NCI-H345 treated with DMSO at 0.1 percent for 48 hours (cell line): ENCODE results near the gene SLC48A1.

Source experiments
- DNase-seq: peaks from one replicate; lab custom pipeline; 2025; ENCODE audit not compliant: unreplicated experiment; lab: John Stamatoyannopoulos, UW

Gene SLC48A1

GRCh38 chr12:47776471-47777143 is 3.6 kb downstream of the SLC48A1 start:
- DNase-seq: no peak

GRCh38 chr12:47777151-47777550 is 4.1 kb downstream of the SLC48A1 start:
- no peak for DNase-seq

DNA sequence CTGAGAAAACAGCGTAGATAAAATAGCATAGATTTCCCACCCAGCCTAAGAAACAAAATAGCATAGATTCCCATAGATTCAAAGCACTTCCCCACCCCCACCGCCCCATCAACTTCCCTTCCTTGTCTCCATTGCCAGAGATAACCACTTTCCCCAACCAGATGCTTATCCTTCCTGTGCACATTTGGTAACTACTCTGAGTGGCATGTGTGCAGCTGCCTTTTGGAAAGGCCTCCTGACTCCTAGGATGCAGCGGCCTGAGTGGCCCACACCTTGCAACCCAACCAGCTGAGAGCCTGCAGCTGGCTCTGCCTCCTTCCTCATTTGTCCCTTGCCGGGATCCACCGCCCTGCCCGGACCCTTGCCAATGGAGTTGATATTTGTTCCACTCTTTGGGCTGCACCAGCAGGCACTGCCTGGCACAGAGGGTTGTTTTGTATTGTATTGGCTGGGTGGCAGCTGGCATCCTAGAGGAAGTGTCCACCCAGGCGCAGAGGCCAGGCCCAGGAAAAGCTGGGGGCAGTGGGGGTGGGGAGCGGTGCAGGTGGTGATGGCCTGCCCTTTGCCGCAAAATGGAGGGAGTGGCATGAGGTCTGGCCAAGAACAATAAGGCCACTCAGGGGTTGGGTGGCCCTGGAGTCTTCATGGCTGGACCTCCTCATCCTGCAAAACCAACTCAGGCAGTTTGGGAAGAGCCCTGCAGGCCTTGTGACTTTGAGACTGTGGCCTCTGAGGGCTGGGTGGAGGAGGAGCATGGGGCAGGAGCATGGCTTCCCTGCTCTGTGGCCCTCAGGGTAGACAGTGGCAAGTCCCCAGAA is 4.9 kb downstream of the SLC48A1 start:
- DNase-seq: no peak

DNA sequence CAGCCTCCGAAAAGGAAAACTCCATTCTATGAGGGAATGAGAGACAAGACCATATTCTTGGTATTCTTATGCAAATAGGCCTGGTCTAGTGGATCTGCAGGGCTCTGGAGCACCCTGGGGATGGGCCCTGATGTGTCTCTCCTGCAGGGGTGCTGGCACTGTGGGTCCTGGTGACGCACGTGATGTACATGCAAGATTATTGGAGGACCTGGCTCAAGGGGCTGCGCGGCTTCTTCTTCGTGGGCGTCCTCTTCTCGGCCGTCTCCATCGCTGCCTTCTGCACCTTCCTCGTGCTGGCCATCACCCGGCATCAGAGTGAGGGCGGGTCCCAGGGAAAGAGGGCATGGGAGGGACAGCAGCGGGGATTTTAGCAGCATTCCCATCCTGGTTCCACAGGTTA is 5.8 kb downstream of the SLC48A1 start:
- DNase-seq: no peak

DNA sequence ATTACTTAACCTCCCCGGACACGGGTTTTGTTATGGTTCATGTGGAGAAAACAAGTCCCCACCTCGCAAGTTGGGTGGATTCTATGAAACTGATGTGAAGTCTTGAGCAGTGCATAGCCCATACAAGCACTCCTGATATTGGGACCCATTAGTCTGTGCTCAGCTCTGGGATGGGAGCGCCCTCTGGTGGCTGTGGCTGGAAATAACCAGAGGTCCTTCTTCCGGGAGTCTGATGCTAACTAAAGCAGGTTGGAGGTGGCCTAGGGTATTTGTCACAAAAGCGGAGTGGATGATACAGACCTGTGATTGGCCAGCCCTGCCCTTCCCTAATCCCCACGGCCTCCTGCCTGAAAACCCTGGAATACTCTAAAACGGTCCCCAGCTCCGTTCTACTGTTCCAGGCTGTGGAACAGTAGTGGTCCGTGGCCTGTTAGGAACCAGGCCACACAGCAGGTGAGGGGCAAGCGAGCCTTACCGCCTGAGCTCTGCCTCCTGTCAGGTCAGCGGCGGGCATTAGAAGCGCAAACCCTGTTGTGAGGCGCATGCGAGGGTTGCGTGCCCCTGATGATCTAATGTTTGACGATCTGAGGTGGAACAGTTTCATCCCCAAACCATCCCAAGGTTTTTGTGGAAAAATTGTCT is 6.4 kb downstream of the SLC48A1 start:
- no peak for DNase-seq

GRCh38 chr12:47779943-47780504 is 7.0 kb downstream of the SLC48A1 start:
- no peak for DNase-seq

- no peak for DNase-seq
Observed at GRCh38 chr12:47781479-47782371, 8.7 kb downstream of the SLC48A1 start.

DNA sequence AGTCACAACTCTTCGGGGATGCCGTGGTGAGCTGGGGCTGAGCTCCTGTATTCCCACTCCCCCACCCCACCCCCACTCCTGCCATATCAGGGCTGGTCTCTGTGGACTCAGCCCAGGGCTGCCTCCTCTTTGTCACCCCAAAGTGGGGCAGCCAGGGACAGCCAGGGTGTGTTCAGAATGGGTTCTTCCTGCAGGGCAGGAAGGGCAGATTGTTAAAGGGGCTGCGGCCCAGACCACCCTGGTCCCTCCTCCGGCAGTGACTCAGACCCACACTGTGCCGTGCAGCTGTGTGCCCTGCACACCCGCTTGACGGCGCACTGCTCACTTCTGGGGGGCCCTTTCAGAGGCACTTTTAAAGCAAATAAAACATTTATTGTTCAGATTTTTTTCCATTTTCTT is 9.3 kb downstream of the SLC48A1 start:
- no peak for DNase-seq

GRCh38 chr12:47783024-47783755 is 10.2 kb downstream of the SLC48A1 start:
- DNase-seq: no peak

GRCh38 chr12:47783821-47784819 is 11.1 kb downstream of the SLC48A1 start:
- DNase-seq: no peak

DNA sequence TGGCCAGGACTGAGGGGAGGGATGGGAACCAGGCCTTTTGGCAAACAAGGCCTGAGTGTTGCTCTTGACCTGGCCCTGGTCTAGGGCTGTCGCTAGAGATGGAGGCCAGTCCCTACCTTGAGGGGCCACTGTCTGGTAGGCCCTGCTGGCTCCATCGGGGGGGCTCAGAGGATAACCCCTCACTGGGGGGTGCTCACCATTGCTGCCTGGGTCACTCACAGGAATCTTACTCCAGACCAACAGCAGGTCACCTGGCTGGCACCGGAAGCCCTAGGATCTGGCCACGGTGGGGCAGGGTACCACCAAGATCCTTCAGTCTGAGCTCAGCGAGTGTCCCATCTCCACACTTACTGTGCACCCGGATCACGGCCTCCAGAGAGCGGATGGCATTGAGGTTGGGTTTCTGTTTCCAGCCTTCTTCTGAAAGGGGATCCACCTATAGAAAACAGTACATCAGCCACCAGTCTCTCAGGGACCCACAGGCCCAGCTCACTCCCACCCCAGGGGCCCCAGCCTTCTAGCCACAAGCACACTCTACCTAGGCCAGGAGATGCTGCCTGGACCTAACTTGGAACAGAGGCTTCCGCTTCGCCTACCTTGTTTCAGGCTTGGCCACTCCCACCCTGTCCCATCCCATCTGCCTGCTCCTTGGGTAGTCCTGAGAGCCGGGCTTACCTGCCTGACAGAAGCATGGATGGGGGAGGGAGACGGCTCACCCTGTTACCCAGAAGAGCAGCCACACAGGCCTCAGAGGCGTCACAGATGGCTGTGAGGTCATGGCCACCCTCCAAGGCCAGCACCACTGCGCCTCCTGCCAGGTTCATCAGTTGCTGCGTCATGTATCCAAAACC is 12.2 kb downstream of the SLC48A1 start:
- DNase-seq: no peak

DNA sequence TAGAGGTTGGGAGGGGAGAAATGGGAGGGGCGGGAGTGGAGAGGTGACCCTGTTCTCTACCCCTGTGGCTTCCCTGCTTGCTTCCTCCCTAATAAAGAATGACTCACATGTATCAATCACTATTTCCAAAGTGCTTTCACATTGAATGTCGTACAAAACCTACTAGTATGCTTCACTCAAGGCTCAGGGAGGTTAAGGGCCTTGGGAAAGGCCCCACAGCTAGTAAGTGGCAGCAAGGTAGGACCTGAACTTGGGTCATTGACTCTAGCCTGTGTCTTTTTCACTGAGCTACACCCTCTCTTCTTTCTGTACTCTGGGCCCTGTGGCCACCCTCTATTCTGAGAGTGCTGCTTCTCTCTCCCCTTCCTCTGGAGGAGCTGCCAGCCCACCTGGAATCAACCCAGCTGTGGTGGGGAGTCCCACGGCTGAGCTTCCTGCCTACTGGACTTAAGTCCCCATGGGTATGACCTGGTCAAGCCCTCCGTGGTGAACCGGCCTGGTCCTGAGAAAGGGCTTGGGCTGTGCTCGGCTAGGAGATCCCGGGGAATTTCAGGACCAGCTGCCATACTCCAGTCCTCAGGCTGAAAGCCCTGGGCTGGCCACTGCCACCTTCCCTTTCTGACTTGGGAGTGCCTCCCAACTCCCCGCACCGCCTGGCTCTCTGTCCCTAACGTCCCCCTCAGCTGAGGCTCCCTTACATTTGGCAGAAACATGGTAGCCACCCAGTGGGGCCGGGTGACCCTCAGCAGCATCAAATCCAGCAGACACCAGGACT is 13.0 kb downstream of the SLC48A1 start:
- DNase-seq: no peak

- no peak for DNase-seq
Observed at GRCh38 chr12:47786662-47787280, 13.7 kb downstream of the SLC48A1 start.

DNA sequence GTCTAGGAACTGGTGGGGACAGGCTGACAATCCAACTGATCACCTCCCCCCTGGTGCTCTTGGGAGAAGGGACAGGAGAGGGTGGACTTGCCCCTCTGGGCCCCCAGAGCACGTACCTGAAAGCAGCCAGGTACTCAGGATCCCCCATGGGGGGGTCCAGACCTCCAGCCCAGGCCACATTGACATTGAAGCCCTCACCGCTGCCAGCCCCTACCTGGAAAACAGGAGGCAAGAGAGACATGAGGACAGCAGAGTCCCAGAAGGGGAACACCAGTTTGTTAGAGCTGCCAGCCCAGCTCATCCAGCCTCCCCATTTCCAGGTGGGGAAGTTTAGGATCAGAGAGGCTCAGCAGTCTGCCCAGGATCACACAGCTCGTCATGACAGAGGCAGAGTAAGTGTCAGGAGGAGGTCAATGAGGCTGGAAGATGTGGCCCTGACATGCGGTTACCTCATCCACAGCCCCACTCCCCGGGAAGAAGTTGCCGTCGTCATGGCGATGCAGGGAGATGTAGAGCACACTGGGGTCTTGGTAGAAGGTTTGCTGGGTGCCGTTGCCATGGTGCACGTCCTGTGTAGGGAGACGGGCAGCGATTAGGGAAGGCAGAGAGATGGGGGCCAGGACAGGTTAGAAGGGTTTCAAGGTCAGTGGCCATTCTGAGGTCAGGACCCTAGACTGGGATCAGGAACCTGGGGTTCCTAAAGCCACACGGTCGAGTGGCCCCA is 14.7 kb downstream of the SLC48A1 start:
- DNase-seq: no peak

- no peak for DNase-seq
Observed at GRCh38 chr12:47789141-47789540, 16.1 kb downstream of the SLC48A1 start.
